Measurements from ENCODE around the gene PTPRN2.
"Not testable (repeated sequence)": the region's sequence is repeated elsewhere in the genome, so short reads cannot be mapped to it uniquely, and the experiment has no call there.

Gene PTPRN2

DNA sequence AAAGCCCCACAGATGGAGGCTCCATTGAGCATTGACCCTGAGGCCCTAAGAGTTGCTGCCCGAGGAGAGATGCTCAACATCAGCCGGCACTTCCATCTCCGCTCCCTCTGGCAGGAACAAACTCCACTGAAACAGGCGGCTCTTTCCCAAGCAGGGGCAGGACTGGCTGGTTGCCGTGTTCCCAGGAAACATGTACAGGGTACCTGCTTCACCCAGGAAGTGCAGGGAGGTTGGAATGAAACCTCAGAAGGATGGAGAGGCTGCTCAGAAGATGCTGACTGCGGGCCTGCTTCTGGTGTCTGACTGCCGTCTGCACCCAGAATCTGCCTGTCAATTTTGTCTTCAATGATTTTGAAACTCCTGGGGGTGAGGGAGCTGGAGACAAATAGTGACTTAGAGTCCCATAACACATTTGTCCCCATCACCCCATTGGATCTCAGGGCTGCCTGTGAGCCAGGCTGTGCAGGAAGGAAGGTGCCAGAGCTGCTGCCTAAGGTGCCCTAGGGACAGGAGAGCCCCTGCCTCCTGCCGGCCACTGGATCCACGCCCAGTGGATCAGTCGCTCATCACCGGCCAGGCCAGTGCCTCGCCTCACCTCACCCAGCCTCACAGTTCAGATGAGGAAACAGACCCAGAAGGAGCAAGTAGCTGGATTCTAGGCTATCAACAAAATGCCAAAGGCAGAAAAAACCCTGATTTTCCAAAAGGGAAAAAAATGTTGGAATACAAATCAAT is 237.3 kb downstream of the PTPRN2 start:
- no peak for DNase-seq (ENCODE audit: low read depth in 2 of 2)

DNA sequence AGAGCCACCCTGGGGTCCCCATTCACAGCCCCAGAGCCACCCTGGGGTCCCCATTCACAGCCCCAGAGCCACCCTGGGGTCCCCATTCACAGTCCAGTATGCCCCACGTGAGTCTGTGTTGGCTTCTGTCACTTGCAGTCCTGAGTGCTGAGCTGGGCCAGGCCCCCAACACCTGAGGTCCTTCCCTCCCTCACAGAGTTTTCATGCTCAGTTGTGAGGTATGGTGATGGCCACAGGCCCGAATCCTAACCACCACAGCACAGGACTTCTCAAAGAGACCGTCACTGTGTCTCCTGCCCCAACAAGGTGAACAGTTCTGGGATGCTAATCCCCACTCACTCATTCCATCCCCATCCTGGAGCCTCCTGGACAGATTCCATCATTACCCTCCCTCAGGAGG is 239.2 kb downstream of the PTPRN2 start:
- no peak for DNase-seq (ENCODE audit: low read depth in 2 of 2)

GRCh38 chr7:158348039-158348438 is 239.6 kb downstream of the PTPRN2 start:
- not testable (repeated sequence) for DNase-seq (ENCODE audit: low read depth in 2 of 2)

- DNase-seq (ENCODE audit: low read depth in 2 of 2): no peak
These were observed 241.9 kb downstream of the PTPRN2 start for GRCh38 chr7:158345731-158346130.

- DNase-seq (ENCODE audit: low read depth in 2 of 2): no peak
These were observed 242.8 kb downstream of the PTPRN2 start for GRCh38 chr7:158344706-158345300.

GRCh38 chr7:158343936-158344455 is 243.6 kb downstream of the PTPRN2 start:
- no peak for DNase-seq (ENCODE audit: low read depth in 2 of 2)

- DNase-seq (ENCODE audit: low read depth in 2 of 2): no peak
These were observed 244.1 kb downstream of the PTPRN2 start for GRCh38 chr7:158343526-158343925.

DNA sequence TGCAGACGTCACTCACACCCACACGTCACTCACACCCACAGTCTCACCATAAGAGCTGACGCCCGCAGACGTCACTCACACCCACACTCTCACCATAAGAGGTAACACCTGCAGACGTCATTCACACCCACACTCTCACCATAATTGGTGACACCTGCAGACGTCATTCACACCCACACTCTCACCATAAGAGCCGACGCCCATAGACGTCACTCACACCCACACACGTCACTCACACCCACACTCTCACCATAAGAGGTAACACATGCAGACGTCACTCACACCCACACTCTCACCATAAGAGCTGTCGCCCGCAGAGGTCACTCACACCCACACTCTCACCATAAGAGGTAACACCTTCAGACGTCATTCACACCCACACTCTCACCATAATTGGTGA is 246.5 kb downstream of the PTPRN2 start:
- not testable (repeated sequence) for DNase-seq (ENCODE audit: low read depth in 2 of 2)

- not testable (repeated sequence) for DNase-seq (ENCODE audit: low read depth in 2 of 2)
These were observed 250.7 kb downstream of the PTPRN2 start for GRCh38 chr7:158336952-158337351.

GRCh38 chr7:158332516-158332915 is 255.1 kb downstream of the PTPRN2 start:
- DNase-seq (ENCODE audit: low read depth in 2 of 2): not testable (repeated sequence)

DNA sequence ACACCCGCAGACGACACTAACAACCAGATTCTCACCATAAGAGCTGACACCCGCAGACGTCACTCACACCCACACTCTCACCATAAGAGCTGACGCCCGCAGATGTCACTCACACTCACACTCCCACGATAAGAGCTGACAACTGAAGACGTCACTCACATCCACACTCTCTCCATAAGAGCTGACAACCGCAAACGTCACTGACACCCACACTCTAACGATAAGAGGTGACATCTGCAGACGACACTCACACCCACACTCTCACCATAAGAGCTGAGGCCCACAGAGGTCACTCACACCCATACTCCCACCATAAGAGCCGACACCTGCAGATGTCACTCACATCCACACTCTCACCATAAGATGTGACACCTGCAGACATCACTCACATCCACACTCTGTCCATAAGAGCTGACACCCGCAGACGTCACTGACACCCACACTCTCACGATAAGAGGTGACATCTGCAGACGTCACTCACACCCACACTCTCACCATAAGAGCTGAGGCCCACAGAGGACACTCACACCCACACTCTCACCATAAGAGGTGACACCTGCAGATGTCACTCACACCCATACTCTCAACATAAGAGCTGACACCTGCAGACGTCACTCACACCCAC is 255.7 kb downstream of the PTPRN2 start:
- not testable (repeated sequence) for DNase-seq (ENCODE audit: low read depth in 2 of 2)

DNA sequence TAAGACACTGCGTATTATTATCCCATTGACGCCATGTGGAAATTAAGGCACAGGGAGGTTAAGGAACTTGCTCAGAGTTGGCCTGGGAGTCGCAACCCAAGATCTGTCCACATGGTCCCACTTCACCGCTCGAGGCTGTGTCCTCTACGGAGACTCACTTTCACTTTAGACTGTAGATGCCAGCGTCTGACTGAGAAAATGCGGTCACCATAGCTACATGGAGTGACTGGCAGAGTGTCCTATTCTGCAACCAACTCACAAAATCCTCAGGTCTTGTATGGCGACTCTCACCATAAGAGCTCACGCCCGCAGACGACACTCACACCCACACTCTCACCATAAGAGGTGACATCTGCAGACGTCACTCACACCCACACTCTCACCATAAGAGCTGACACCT is 257.9 kb downstream of the PTPRN2 start:
- no peak for DNase-seq (ENCODE audit: low read depth in 2 of 2)

- DNase-seq (ENCODE audit: low read depth in 2 of 2): no peak
These were observed 258.5 kb downstream of the PTPRN2 start for GRCh38 chr7:158329014-158329610.

DNA sequence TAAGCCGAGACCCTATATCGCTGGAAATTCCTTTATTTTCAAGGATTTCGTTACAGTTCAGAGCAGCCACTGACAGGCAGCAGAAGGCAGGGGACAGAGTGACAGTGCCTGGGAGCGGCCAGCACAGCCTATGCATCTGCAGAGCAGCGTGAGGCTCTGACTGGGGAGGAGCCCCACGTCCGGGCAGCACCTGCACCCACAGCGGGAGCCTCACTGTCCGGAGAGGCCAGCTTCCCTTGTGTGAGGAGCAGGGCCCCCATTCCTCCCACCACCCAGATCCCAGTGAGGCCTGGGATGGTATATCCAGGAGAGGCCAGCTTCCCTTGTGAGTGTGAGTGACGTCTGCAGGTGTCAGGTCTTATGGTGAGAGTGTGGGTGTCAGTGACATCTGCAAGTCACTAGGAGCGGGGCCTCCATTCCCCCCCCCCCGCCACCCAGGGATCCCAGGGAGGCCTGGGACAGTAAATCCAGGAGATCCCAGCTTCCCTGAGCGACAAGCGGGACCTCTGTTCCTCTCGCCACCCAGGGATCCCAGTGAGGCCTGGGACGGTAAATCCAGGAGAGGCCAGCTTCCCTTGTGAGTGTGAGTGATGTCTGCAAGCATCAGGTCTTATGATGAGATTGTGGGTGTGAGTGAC is 259.1 kb downstream of the PTPRN2 start:
- DNase-seq (ENCODE audit: low read depth in 2 of 2): no peak

- no peak for DNase-seq (ENCODE audit: low read depth in 2 of 2)
These were observed 259.9 kb downstream of the PTPRN2 start for GRCh38 chr7:158327571-158328180.

DNA sequence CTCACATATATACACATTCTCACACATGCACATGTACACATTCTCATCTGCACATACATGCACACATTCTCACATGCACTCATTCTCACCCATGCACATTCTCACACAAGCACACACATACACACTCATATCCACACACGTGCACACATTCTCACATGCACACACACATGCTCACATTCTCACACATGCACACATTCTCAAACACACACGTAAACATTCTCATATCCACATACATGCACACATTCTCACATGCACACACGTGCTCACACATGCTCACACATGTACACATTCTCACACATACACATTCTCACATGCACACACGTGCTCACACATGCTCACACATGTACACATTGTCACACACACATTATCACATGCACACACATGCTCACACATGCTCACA is 260.6 kb downstream of the PTPRN2 start:
- no peak for DNase-seq (ENCODE audit: low read depth in 2 of 2)

DNA sequence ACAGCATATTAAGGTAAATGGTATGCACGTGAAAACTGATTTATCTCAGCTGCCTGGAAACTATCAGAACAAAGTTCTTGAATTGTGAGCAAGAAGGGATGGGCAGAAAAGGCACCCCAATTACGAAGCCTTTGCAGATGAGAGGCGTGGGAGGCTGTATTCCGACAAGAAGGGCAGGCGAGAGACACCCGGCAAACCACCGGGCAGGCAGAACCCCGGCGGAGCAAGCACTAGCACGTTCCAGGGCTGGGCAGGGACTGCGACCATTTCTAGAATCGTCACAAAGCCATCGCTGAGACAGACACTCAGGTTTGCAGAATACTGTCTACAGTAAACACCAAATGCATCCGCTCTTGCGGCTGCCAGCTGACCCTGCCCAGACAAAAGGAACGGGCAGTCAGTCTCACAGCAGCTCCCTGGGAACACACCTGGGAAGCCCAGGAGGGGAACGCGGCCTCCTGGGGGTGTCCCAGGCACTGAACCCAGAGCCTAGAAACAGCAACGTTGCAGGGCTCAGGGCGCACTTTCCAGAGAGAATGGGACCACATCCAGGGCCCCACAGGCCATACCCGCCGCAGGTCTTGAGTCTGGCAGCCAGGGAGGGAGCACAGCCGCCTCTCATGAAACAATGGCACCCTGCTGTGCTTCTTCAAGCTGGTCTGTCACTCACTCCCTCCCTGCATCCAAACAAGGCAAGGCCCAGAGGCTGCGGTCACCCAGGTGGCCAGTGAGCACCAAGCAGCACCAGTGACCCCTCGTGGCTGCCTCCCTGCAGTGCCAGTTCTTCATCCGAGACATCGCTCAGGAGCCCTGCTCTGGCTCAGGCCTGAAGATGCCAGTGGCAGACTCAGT is 261.9 kb downstream of the PTPRN2 start:
- DNase-seq (ENCODE audit: low read depth in 2 of 2): no peak

GRCh38 chr7:158324397-158325360 is 262.9 kb downstream of the PTPRN2 start:
- no peak for DNase-seq (ENCODE audit: low read depth in 2 of 2)

DNA sequence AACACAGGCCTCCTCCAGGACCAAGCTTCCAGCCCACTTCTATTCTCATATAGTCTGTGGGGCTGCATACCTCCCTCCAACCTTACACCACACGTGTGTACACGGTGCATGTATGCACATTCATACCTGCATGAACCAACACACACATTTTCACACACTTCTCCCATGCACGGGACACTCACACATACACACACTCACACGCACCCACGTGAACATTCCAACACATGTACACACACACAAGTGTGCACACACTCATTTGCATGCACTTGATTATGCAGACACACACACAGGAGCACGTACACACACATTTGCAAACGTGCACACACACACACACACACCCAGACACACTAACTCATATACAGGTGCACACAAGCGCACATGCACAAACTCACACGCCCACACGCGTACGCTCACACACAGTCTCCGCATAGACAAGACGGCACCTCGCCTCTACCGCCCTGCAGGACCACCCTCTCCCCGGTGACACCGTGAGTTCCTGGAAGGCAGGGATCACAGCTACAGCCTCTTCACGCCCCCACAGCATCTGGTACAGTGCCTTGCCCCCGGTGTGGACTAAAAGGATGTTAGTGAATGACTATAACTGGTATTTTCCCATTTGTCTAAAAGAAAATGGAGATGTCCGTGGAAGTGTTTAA is 263.8 kb downstream of the PTPRN2 start:
- no peak for DNase-seq (ENCODE audit: low read depth in 2 of 2)
